IMR-90 (cell line): ENCODE measurements around the gene SDK1. TPM values are rescaled to one million over a fixed set of nuclear protein-coding genes. Genes with fewer than 3 reads are reported as not detected.

ENCODE experiments used
- ATAC-seq: fragments of 200-7000 bp; cut with Tn5 transposase; 2 replicates; pipeline ENCODE4 v1.9.1; 2020; ENCODE audit warnings: low read depth, mild to moderate bottlenecking, moderate library complexity
- BruUV-seq: library from RNA; stranded (reverse); fragments of 400-500 nt; replicated peaks from 2 replicates; lab custom pipeline; 2021; lab: Mats Ljungman, UMichigan
- CTCF ChIA-PET: fragments of 300-600 bp; formaldehyde crosslinking; extraction: SDS; loops from one replicate; lab custom pipeline; 2021; ENCODE audit warnings: antibody characterized with exemption; lab: Yijun Ruan, JAX
- POLR2A ChIA-PET: fragments of 300-600 bp; sonication (Branson Sonifier 250); formaldehyde crosslinking; loops from one replicate; lab custom pipeline; 2022; ENCODE audit warnings: antibody characterized with exemption; ENCODE audit not compliant: unreplicated experiment; lab: Charles Lee
- DNase-seq: peaks from one replicate; pipeline ENCODE4 v3.0.0; 2013
- H2AFZ ChIP-seq: replicated peaks from 2 replicates; pipeline ENCODE3; 2013; ENCODE audit warnings: low read length, mild to moderate bottlenecking; ENCODE audit not compliant: poor library complexity
- H2AK5ac ChIP-seq: 2 replicates; pipeline ENCODE4 v1.6.1; 2013; ENCODE audit warnings: low read depth, low read length, inconsistent platforms
- H2AK9ac ChIP-seq: replicated peaks from 2 replicates; pipeline ENCODE3; 2013; ENCODE audit warnings: mild to moderate bottlenecking, low read depth, low read length, moderate library complexity; ENCODE audit not compliant: poor library complexity
- H2BK120ac ChIP-seq: 2 replicates; pipeline ENCODE4 v1.6.1; 2013; ENCODE audit warnings: low read depth, low read length, inconsistent platforms
- H2BK15ac ChIP-seq: 3 replicates; pipeline ENCODE4 v1.6.1; 2013; ENCODE audit warnings: low read depth, low read length, inconsistent platforms
- H2BK20ac ChIP-seq: 2 replicates; pipeline ENCODE4 v1.6.1; 2013; ENCODE audit warnings: low read depth, mild to moderate bottlenecking, inconsistent platforms, low read length, moderate library complexity
- H2BK5ac ChIP-seq: 2 replicates; pipeline ENCODE4 v1.6.1; 2013; ENCODE audit warnings: mild to moderate bottlenecking, low read depth, low read length, inconsistent platforms; ENCODE audit not compliant: poor library complexity, severe bottlenecking
- H3K14ac ChIP-seq: replicated peaks from 2 replicates; pipeline ENCODE4 v1.6.1; 2013; ENCODE audit warnings: low read depth, low read length, inconsistent platforms
- H3K18ac ChIP-seq: 2 replicates; pipeline ENCODE4 v1.6.1; 2013; ENCODE audit warnings: low read depth, low read length, control low read depth
- H3K23ac ChIP-seq: 2 replicates; pipeline ENCODE4 v1.6.1; 2013; ENCODE audit warnings: low read depth, low read length, inconsistent platforms
- H3K27ac ChIP-seq: 2 replicates; pipeline ENCODE4 v1.5.1; 2013; ENCODE audit warnings: mild to moderate bottlenecking, control low read depth, low read length; ENCODE audit not compliant: insufficient read depth
- H3K27me3 ChIP-seq: 2 replicates; pipeline ENCODE4 v1.6.1; 2013; ENCODE audit warnings: low read length; ENCODE audit not compliant: control insufficient read depth, insufficient read depth
- H3K36me3 ChIP-seq: 2 replicates; pipeline ENCODE4 v1.6.1; 2013; ENCODE audit warnings: low read length, mixed read lengths; ENCODE audit not compliant: control insufficient read depth, insufficient read depth
- H3K4ac ChIP-seq: 2 replicates; pipeline ENCODE4 v1.6.1; 2013; ENCODE audit warnings: low read depth, low read length, inconsistent platforms
- H3K4me1 ChIP-seq: 2 replicates; pipeline ENCODE4 v1.6.1; 2013; ENCODE audit warnings: low read length, mixed read lengths; ENCODE audit not compliant: control insufficient read depth, insufficient read depth
- H3K4me2 ChIP-seq: 2 replicates; pipeline ENCODE4 v1.6.1; 2013; ENCODE audit warnings: low read depth, mild to moderate bottlenecking, control low read depth, low read length, moderate library complexity
- H3K4me3 ChIP-seq: 2 replicates; pipeline ENCODE4 v1.5.1; 2013; ENCODE audit warnings: low read depth, mild to moderate bottlenecking, control low read depth, low read length, moderate library complexity; ENCODE audit not compliant: insufficient read depth
- H3K56ac ChIP-seq: 2 replicates; pipeline ENCODE4 v1.6.1; 2013; ENCODE audit warnings: low read length, inconsistent platforms; ENCODE audit not compliant: insufficient read depth; ENCODE audit errors: extremely low read depth
- H3K79me1 ChIP-seq, 2 experiments: 2 replicates each; pipeline ENCODE4 v1.6.1; 2013; ENCODE audit warnings: low read length in 2 of 2, inconsistent platforms in 1 of 2, low read depth in 1 of 2
- H3K9ac ChIP-seq: 2 replicates; pipeline ENCODE4 v1.6.1; 2013; ENCODE audit warnings: low read depth, low read length, control low read depth
- H3K9me1 ChIP-seq: 2 replicates; pipeline ENCODE4 v1.6.1; 2013; ENCODE audit warnings: low read length, inconsistent platforms; ENCODE audit not compliant: insufficient read depth
- H3K9me3 ChIP-seq: 2 replicates; pipeline ENCODE4 v1.6.1; 2013; ENCODE audit warnings: low read length; ENCODE audit not compliant: control insufficient read depth, insufficient read depth
- H4K20me1 ChIP-seq: 2 replicates; pipeline ENCODE4 v1.6.1; 2013; ENCODE audit warnings: low read length, inconsistent platforms; ENCODE audit not compliant: insufficient read depth
- H4K5ac ChIP-seq: 2 replicates; pipeline ENCODE4 v1.6.1; 2013; ENCODE audit warnings: mild to moderate bottlenecking, low read depth, low read length, control low read depth
- H4K8ac ChIP-seq, 2 experiments: 2 replicates each; pipeline ENCODE4 v1.6.1; 2013; ENCODE audit warnings: low read depth in 2 of 2, low read length in 2 of 2, control low read depth in 1 of 2, inconsistent platforms in 1 of 2
- H4K91ac ChIP-seq: 2 replicates; pipeline ENCODE4 v1.6.1; 2013; ENCODE audit warnings: low read depth, low read length, inconsistent platforms; ENCODE audit not compliant: insufficient read depth
- BHLHE40 ChIP-seq: fragments of 150-350 bp; IDR thresholded peaks from 2 replicates; pipeline ENCODE4 v1.6.1; 2016; ENCODE audit warnings: mild to moderate bottlenecking, low read depth, low read length
- CEBPB ChIP-seq: IDR thresholded peaks from 2 replicates; pipeline ENCODE4 v1.6.1; 2012; ENCODE audit warnings: low read depth, low read length, improper control_type of control experiment
- CHD1 ChIP-seq: IDR thresholded peaks from 2 replicates; pipeline ENCODE4 v1.6.1; 2012; ENCODE audit warnings: low read depth, low read length, improper control_type of control experiment
- CTCF ChIP-seq: conservative IDR thresholded peaks from 2 replicates; pipeline ENCODE4 v1.5.1; 2012; ENCODE audit warnings: mild to moderate bottlenecking, low read depth, low read length, improper control_type of control experiment
- FOS ChIP-seq: fragments of 150-350 bp; IDR thresholded peaks from 2 replicates; pipeline ENCODE4 v1.6.1; 2016; ENCODE audit warnings: low read depth, low read length
- MAFK ChIP-seq: IDR thresholded peaks from 2 replicates; pipeline ENCODE4 v1.6.1; 2012; ENCODE audit warnings: low read depth, low read length, improper control_type of control experiment
- MAZ ChIP-seq: IDR thresholded peaks from 2 replicates; pipeline ENCODE4 v1.6.1; 2012; ENCODE audit warnings: low read depth, mild to moderate bottlenecking, low read length, improper control_type of control experiment, moderate library complexity, borderline replicate concordance
- MXI1 ChIP-seq: IDR thresholded peaks from 2 replicates; pipeline ENCODE4 v1.6.1; 2012; ENCODE audit warnings: low read depth, mild to moderate bottlenecking, low read length, moderate library complexity, borderline replicate concordance
- NFE2L2 ChIP-seq: fragments of 150-350 bp; IDR thresholded peaks from 2 replicates; pipeline ENCODE4 v1.6.1; 2016; ENCODE audit warnings: low read depth, mild to moderate bottlenecking, low read length
- POLR2A ChIP-seq: IDR thresholded peaks from 2 replicates; pipeline ENCODE4 v1.6.1; 2012; ENCODE audit warnings: mild to moderate bottlenecking, low read depth, low read length
- RAD21 ChIP-seq: IDR thresholded peaks from 2 replicates; pipeline ENCODE4 v1.6.1; 2012; ENCODE audit warnings: low read length, improper control_type of control experiment
- RCOR1 ChIP-seq: IDR thresholded peaks from 2 replicates; pipeline ENCODE4 v1.6.1; 2012; ENCODE audit warnings: mild to moderate bottlenecking, low read length, improper control_type of control experiment; ENCODE audit not compliant: insufficient replicate concordance
- RFX5 ChIP-seq: IDR thresholded peaks from 2 replicates; pipeline ENCODE4 v1.8.0; 2012; ENCODE audit warnings: low read depth, mild to moderate bottlenecking, low read length, moderate library complexity
- SMC3 ChIP-seq: fragments of 150-350 bp; IDR thresholded peaks from 2 replicates; pipeline ENCODE4 v1.6.1; 2016; ENCODE audit warnings: low read depth, mild to moderate bottlenecking, antibody characterized with exemption, low read length, moderate library complexity
- WGBS, 2 experiments: methylation state at CpG; one replicate each; pipeline versions ENCODE4 v1.1.5 to v1.1.7; 2013; ENCODE audit warnings: missing lambda C conversion rate in 2 of 2; ENCODE audit not compliant: insufficient read length in 1 of 2; ENCODE audit errors: extremely low coverage in 2 of 2; 5-methylcytosine and 5-hydroxymethylcytosine counted together
- dilution Hi-C: fragments of 300-500 bp; cut with HindIII; formaldehyde crosslinking; loops from one replicate; pipeline ENCODE4 v1.14.3; 2018; ENCODE audit warnings: low sequenced_read_pairs; ENCODE audit not compliant: unreplicated experiment
- in situ Hi-C: fragments of 300-500 bp; cut with MboI; formaldehyde crosslinking; loops from 3 replicates; pipeline ENCODE4 v1.14.3; 2019; ENCODE audit warnings: low sequenced_read_pairs, inconsistent platforms, mixed read lengths
- intact Hi-C: fragments of 100-400 bp; cut with micrococcal nuclease; formaldehyde crosslinking; loops from 2 replicates; pipeline ENCODE4 v1.10.0; 2022
- polyA plus RNA-seq, 3 experiments: library from polyadenylated mRNA; depleted of rRNA; stranded (reverse); fragments of >200 nt; gene quantifications; 2 replicates each; pipeline ENCODE4 v1.2.3, GENCODE V29; 2012; ENCODE audit warnings: low replicate concordance in 1 of 3
- total RNA-seq: library from RNA; depleted of rRNA; stranded (reverse); fragments of >200 nt; gene quantifications from 2 replicates; pipeline ENCODE4 v1.2.3, GENCODE V29; 2012
- TF ChIP-seq, protein P1 (sequence below): fragments of 150-350 bp; IDR thresholded peaks from 2 replicates; pipeline ENCODE4 v1.6.1; 2016; ENCODE audit warnings: low read depth, mild to moderate bottlenecking, low read length, moderate library complexity, borderline replicate concordance
- TF ChIP-seq, protein P2 (sequence below): fragments of 150-350 bp; IDR thresholded peaks from 2 replicates; pipeline ENCODE4 v1.6.1; 2017; ENCODE audit warnings: mild to moderate bottlenecking, antibody characterized with exemption, low read length, low read depth

Gene SDK1
- total and polyA plus RNA-seq, 2 of the 4 experiments (the other 2 are of a cell fraction): 1.5 to 1.6 TPM

DNA sequence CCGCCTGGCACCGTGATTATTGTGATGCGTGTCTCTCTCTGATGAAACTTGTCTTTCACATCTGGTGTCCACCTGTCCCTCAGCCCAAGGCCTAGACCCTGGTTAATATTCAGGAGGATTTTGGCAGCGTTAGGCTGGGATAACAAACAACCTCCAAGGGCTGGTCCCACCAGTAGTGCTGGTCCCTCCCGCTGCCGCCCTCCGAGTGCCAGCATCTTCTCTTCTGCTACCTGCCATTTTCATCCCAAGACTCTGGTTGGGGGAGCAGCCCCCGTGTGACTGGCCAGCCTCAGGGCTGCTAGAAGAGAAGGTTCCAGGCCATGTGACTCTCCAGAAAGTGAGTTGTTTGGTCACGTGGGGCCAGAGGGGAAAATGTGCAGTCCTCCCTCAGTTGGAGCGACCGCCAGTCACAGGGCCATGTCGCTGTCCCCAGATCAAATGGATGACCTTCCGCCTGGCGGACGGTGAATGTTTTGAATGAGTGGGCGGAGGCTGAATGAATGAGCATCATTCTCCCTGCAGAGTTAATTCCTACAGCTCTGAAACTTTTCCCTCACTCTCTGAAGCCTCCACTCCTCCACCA is 901.2 kb downstream of the SDK1 start:
- Histone ChIP-seq H2AK5ac (no peak overlapping the region), H2BK120ac (no peak overlapping the region), H3K23ac (no peak overlapping the region), H4K5ac (no peak overlapping the region), H3K9me3 (peaks cover 29% of the 10 kb centered on the region), H3K18ac (no peak overlapping the region), H3K27ac (no peak overlapping the region), H3K14ac (no peak overlapping the region), H3K56ac (no peak overlapping the region), H3K36me3 (no peaks in the 10 kb centered on the region), H3K9ac (no peak overlapping the region), H4K91ac (no peak overlapping the region), H4K8ac (no peak overlapping the region), H3K27me3 (no peaks in the 10 kb centered on the region), H3K4me1 (no peaks in the 10 kb centered on the region), H2BK5ac (no peak overlapping the region), H4K20me1 (no peaks in the 10 kb centered on the region), H2AFZ (no peak overlapping the region), H2BK20ac (no peak overlapping the region), H3K4ac (no peak overlapping the region), H3K9me1 (no peaks in the 10 kb centered on the region), H3K79me1 (no peaks in the 10 kb centered on the region), H3K4me2 (no peak overlapping the region), H2BK15ac (no peak overlapping the region), H2AK9ac (no peak overlapping the region), H3K4me3 (no peak overlapping the region)
- DNase-seq: no peak
- TF ChIP-seq, protein P1, sequence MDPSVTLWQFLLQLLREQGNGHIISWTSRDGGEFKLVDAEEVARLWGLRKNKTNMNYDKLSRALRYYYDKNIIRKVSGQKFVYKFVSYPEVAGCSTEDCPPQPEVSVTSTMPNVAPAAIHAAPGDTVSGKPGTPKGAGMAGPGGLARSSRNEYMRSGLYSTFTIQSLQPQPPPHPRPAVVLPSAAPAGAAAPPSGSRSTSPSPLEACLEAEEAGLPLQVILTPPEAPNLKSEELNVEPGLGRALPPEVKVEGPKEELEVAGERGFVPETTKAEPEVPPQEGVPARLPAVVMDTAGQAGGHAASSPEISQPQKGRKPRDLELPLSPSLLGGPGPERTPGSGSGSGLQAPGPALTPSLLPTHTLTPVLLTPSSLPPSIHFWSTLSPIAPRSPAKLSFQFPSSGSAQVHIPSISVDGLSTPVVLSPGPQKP: no peak
- TF ChIP-seq RAD21 (no peak), MXI1 (no peak), MAZ (no peak), POLR2A (no peak), RCOR1 (no peak), BHLHE40 (no peak), RFX5 (no peak), CTCF (no peak), CEBPB (no peak), NFE2L2 (no peak), FOS (no peak), SMC3 (no peak), CHD1 (no peak), MAFK (no peak)
- TF ChIP-seq, protein P2, sequence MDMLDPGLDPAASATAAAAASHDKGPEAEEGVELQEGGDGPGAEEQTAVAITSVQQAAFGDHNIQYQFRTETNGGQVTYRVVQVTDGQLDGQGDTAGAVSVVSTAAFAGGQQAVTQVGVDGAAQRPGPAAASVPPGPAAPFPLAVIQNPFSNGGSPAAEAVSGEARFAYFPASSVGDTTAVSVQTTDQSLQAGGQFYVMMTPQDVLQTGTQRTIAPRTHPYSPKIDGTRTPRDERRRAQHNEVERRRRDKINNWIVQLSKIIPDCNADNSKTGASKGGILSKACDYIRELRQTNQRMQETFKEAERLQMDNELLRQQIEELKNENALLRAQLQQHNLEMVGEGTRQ: no peak
- CTCF ChIA-PET: no interaction called here
- WGBS, 2 experiments: 80% methylated on average over 5 of the region's 16 CpGs; no CpG with 5 or more reads in 1 of the 2 experiments
- in situ Hi-C loops (no loop called here), dilution Hi-C loops (no loop called here), intact Hi-C loops (no loop called here)
- BruUV-seq: no TSS peak
- no peak for ATAC-seq
- POLR2A ChIA-PET: no interaction called here
